Neural cell (in vitro differentiated cells): ENCODE results near the gene WIPF2. TPM values are rescaled to one million over a fixed set of nuclear protein-coding genes. Genes with fewer than 3 reads are reported as not detected.
A peak's percentile ranks its signal among the peaks of the same experiment; 100 is the strongest.

Source experiments
- H2AFZ ChIP-seq: fragments of 200-600, 300-800 bp; sonication (generic), shearing (Covaris generic); 2 replicates; pipeline ENCODE4 v1.6.0; 2014; ENCODE audit warnings: low read depth, mild to moderate bottlenecking, antibody characterized with exemption, low read length, moderate library complexity
- H3F3A ChIP-seq: fragments of 200-600 bp; shearing (Covaris generic); 2 replicates; pipeline ENCODE4 v1.6.1; 2016; ENCODE audit warnings: mild to moderate bottlenecking, moderate library complexity, mixed read lengths, antibody characterized with exemption, low read length; ENCODE audit not compliant: insufficient read depth, poor library complexity, severe bottlenecking
- H3K27ac ChIP-seq: fragments of 200-600, 300-800 bp; sonication (generic), shearing (Covaris generic); 2 replicates; pipeline ENCODE4 v1.5.1; 2014; ENCODE audit warnings: mild to moderate bottlenecking, low read length, moderate library complexity
- H3K27me3 ChIP-seq: fragments of 300-800, 200-600 bp; sonication (generic), shearing (Covaris generic); 2 replicates; pipeline ENCODE4 v1.6.0; 2014; ENCODE audit warnings: mild to moderate bottlenecking, low read depth, low read length, moderate library complexity; ENCODE audit not compliant: insufficient read depth
- H3K36me3 ChIP-seq: fragments of 300-800, 200-600 bp; sonication (generic), shearing (Covaris generic); 2 replicates; pipeline ENCODE4 v1.5.1; 2014; ENCODE audit warnings: mild to moderate bottlenecking, antibody characterized with exemption, low read length, moderate library complexity; ENCODE audit not compliant: insufficient read depth
- H3K4me2 ChIP-seq: fragments of 300-800, 200-600 bp; sonication (generic), shearing (Covaris generic); 2 replicates; pipeline ENCODE4 v1.6.0; 2014; ENCODE audit warnings: mild to moderate bottlenecking, low read length
- H3K4me3 ChIP-seq: fragments of 300-800, 200-600 bp; sonication (generic), shearing (Covaris generic); 2 replicates; pipeline ENCODE4 v1.5.1; 2014; ENCODE audit warnings: mild to moderate bottlenecking, low read length, moderate library complexity
- H3K79me2 ChIP-seq: fragments of 200-600 bp; shearing (Covaris generic); replicated peaks from 2 replicates; pipeline ENCODE4 v1.6.0; 2014; ENCODE audit warnings: mild to moderate bottlenecking, low read length, moderate library complexity; ENCODE audit not compliant: insufficient read depth
- H3K9ac ChIP-seq: fragments of 300-800, 200-600 bp; sonication (generic), shearing (Covaris generic); 2 replicates; pipeline ENCODE4 v1.6.1; 2016; ENCODE audit warnings: mild to moderate bottlenecking, low read length, mixed read lengths
- H3K9me2 ChIP-seq: fragments of 200-600 bp; shearing (Covaris generic); 2 replicates; pipeline ENCODE4 v1.6.1; 2016; ENCODE audit warnings: mild to moderate bottlenecking, low read length, mixed read lengths; ENCODE audit not compliant: insufficient read depth
- H3K9me3 ChIP-seq: fragments of 200-600, 300-800 bp; sonication (generic), shearing (Covaris generic); 2 replicates; pipeline ENCODE4 v1.6.1; 2016; ENCODE audit warnings: mild to moderate bottlenecking, mixed run types, low read length, moderate library complexity, mixed read lengths
- H4K20me1 ChIP-seq: fragments of 200-600 bp; shearing (Covaris generic); 2 replicates; pipeline ENCODE4 v1.6.1; 2016; ENCODE audit warnings: mild to moderate bottlenecking, mixed run types; ENCODE audit not compliant: insufficient read depth
- CTCF ChIP-seq: fragments of 450-650 bp; IDR thresholded peaks from 2 replicates; pipeline ENCODE4 v1.5.1; 2014; ENCODE audit warnings: antibody characterized with exemption, mild to moderate bottlenecking, moderate library complexity; ENCODE audit not compliant: poor library complexity, severe bottlenecking
- EP300 ChIP-seq: fragments of 450-650 bp; conservative IDR thresholded peaks from 2 replicates; pipeline ENCODE4 v1.6.1; 2014; ENCODE audit warnings: antibody characterized with exemption, mild to moderate bottlenecking, moderate library complexity; ENCODE audit not compliant: poor library complexity, severe bottlenecking
- EZH2 ChIP-seq: fragments of 200-600, 300-800 bp; shearing (Covaris generic), sonication (generic); IDR thresholded peaks from 2 replicates; pipeline ENCODE4 v1.6.1; 2014; ENCODE audit warnings: antibody characterized with exemption, low read length, borderline replicate concordance, mild to moderate bottlenecking; ENCODE audit not compliant: insufficient read depth, poor library complexity, severe bottlenecking
- MXI1 ChIP-seq: fragments of 450-650 bp; conservative IDR thresholded peaks from 2 replicates; pipeline ENCODE4 v1.6.1; 2014; ENCODE audit warnings: antibody characterized with exemption, mild to moderate bottlenecking; ENCODE audit not compliant: poor library complexity, severe bottlenecking
- POLR2AphosphoS5 ChIP-seq: IDR thresholded peaks from 2 replicates; pipeline ENCODE4 v1.6.1; 2012
- RAD21 ChIP-seq: fragments of 450-650 bp; conservative IDR thresholded peaks from 2 replicates; pipeline ENCODE4 v1.6.1; 2014; ENCODE audit warnings: antibody characterized with exemption, mild to moderate bottlenecking, moderate library complexity
- REST ChIP-seq: IDR thresholded peaks from 2 replicates; pipeline ENCODE4 v1.6.1; 2012; ENCODE audit warnings: borderline replicate concordance
- SMC3 ChIP-seq: fragments of 450-650 bp; conservative IDR thresholded peaks from 2 replicates; pipeline ENCODE4 v1.6.1; 2014; ENCODE audit warnings: antibody characterized with exemption, mild to moderate bottlenecking, moderate library complexity; ENCODE audit not compliant: poor library complexity
- TAF1 ChIP-seq: IDR thresholded peaks from 2 replicates; pipeline ENCODE4 v1.6.1; 2012; ENCODE audit warnings: low read depth
- polyA plus RNA-seq: library from polyadenylated mRNA; depleted of rRNA; stranded (reverse); fragments of >200 nt; gene quantifications from 2 replicates; pipeline ENCODE4 v1.2.3, GENCODE V29; 2014

WIPF2 gene
- polyA plus RNA-seq, 1 donor from 2014 or later = 11.5 TPM

- Histone ChIP-seq H3F3A (no peaks in the 10 kb centered on the region), H3K4me3 (no peak overlapping the region), H3K27ac (no peak overlapping the region), H2AFZ (no peak overlapping the region), H3K4me2 (no peak overlapping the region), H3K9ac (no peak overlapping the region), H3K9me3 (no peaks in the 10 kb centered on the region), H3K9me2 (no peaks in the 10 kb centered on the region), H3K79me2 (no peaks in the 10 kb centered on the region), H3K27me3 (no peaks in the 10 kb centered on the region), H4K20me1 (no peaks in the 10 kb centered on the region), H3K36me3 (no peaks in the 10 kb centered on the region)
- no peak for TF ChIP-seq POLR2AphosphoS5
- TF ChIP-seq TAF1 = no peak
- TF ChIP-seq SMC3 = no peak
- TF ChIP-seq REST = no peak
- no peak for TF ChIP-seq EZH2
- no peak for TF ChIP-seq RAD21
- no peak for TF ChIP-seq MXI1
- no peak for TF ChIP-seq EP300
- no peak for TF ChIP-seq CTCF
These were observed 88.7 kb downstream of the WIPF2 start for GRCh38 chr17:40307740-40308239.

GRCh38 chr17:40309031-40309948 is 90.2 kb downstream of the WIPF2 start, which contains the start of gene RARA:
Gene RARA (plus strand): TSS chr17:40309180. CDS start chr17:40331219, 22,039 bp downstream.
- Histone ChIP-seq H3K36me3 (no peaks in the 10 kb centered on the region), H3K27ac (peak within 1 kb of the TSS; percentile 34), H3K4me2 (peak within 1 kb of the TSS; percentile 70), H3K4me3 (peak within 1 kb of the TSS; percentile 75), H3K79me2 (no peaks in the 10 kb centered on the region), H3F3A (no peaks in the 10 kb centered on the region), H3K9me3 (no peaks in the 10 kb centered on the region), H4K20me1 (no peaks in the 10 kb centered on the region), H3K9ac (peak within 1 kb of the TSS; percentile 73), H3K9me2 (no peaks in the 10 kb centered on the region), H3K27me3 (no peaks in the 10 kb centered on the region), H2AFZ (peak within 1 kb of the TSS; percentile 65)
- peak; percentile 46 for TF ChIP-seq MXI1
- TF ChIP-seq EP300 = peak; percentile 20
- TF ChIP-seq REST = no peak
- TF ChIP-seq SMC3 = peak; percentile 46
- TF ChIP-seq POLR2AphosphoS5 = peak; percentile 3
- TF ChIP-seq RAD21 = no peak
